Spleen (tissue), 7 donors: ENCODE measurements around the gene ZNHIT2.

Experiments
- POLR2A ChIP-seq, 3 donors: fragments of 450-650 bp; IDR thresholded peaks; one replicate each; pipeline ENCODE4 v1.5.1; 2017; ENCODE audit warnings: antibody characterized with exemption in 3 of 3, mild to moderate bottlenecking in 1 of 3
- POLR2AphosphoS5 ChIP-seq, 3 donors: sonication (generic); formaldehyde crosslinking; IDR thresholded peaks; one replicate each; pipeline ENCODE4 v1.5.1; 2017; ENCODE audit warnings: antibody characterized with exemption in 3 of 3
- TF ChIP-seq, protein P1 (sequence below), 11 experiments: fragments of 200-600 bp in 7 of 11; fragments of 450-650 bp in 4 of 11; sonication (generic) in 4 of 11; IDR thresholded peaks in 8 of 11; conservative IDR thresholded peaks in 3 of 11; 1 replicate in 7 of 11; 2 replicates in 4 of 11; pipeline versions ENCODE4 v1.4.0 to v1.8.0; 2016 to 2021; ENCODE audit warnings: antibody characterized with exemption in 11 of 11, inconsistent platforms in 4 of 11, mild to moderate bottlenecking in 1 of 11
- donor health status: DM: no; HTN: no; CAD: no; lungs with moderate emphysema.
- donor health status: DM: no; HTN: no; CAD: no.
- donor health status: DM: no; HTN: no; CAD: no.

DNA sequence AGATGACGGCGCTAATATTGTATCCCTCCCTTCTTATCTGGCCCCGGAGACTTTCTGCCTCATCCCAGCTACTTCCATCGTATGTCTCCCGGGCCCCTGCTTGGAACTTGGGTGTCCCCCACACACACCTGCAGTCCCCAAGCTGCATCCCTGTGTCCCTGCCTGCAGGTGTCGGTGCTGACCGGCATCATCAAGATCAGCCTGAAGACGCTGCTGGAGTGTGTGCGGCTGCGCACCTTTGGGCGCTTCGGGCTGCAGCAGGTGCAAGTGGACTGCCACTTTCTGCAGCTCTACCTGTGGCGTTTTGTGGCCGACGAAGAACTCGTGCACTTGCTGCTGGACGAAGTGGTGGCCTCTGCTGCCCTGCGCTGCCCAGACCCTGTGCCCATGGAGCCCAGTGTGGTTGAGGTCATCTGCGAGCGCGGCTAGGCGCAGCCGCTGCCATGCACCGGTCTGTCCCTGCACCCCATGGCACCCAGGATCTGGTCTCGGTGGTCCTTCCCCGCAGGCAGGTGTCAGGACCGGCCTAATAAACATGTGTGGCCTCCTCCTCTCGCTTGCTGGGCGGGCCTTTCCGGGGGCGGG is 6.2 kb downstream of the ZNHIT2 start:
- TF ChIP-seq, protein P1, sequence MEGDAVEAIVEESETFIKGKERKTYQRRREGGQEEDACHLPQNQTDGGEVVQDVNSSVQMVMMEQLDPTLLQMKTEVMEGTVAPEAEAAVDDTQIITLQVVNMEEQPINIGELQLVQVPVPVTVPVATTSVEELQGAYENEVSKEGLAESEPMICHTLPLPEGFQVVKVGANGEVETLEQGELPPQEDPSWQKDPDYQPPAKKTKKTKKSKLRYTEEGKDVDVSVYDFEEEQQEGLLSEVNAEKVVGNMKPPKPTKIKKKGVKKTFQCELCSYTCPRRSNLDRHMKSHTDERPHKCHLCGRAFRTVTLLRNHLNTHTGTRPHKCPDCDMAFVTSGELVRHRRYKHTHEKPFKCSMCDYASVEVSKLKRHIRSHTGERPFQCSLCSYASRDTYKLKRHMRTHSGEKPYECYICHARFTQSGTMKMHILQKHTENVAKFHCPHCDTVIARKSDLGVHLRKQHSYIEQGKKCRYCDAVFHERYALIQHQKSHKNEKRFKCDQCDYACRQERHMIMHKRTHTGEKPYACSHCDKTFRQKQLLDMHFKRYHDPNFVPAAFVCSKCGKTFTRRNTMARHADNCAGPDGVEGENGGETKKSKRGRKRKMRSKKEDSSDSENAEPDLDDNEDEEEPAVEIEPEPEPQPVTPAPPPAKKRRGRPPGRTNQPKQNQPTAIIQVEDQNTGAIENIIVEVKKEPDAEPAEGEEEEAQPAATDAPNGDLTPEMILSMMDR (IDR thresholded peaks at IDR 0.05 in 8 of 11, conservative IDR thresholded peaks at IDR 0.05 in 3 of 11): no peak
- TF ChIP-seq POLR2AphosphoS5 (IDR thresholded peaks at IDR 0.05) (no peak), POLR2A (IDR thresholded peaks at IDR 0.05) (no peak)
